Keratinocyte (primary cell): ENCODE results near the gene HS6ST3. TPM values are rescaled to one million over a fixed set of nuclear protein-coding genes. Genes with fewer than 3 reads are reported as not detected.

ENCODE experiments used
- DNase-seq: peaks from one replicate; pipeline ENCODE4 v3.0.0-alpha.2; 2011; ENCODE audit warnings: low read depth, missing footprints, low spot score
- FAIRE-seq: peaks from 2 replicates; lab custom pipeline; 2011; peaks lifted over from hg19 to GRCh38; lab: Jason Lieb, UNC
- H2AFZ ChIP-seq: 2 replicates; pipeline ENCODE4 v1.6.0; 2012; ENCODE audit warnings: low read length, control low read depth, inconsistent platforms; ENCODE audit not compliant: control insufficient read depth
- H3K27ac ChIP-seq: 2 replicates; pipeline ENCODE4 v1.5.1; 2011; ENCODE audit warnings: low read length; ENCODE audit not compliant: control insufficient read depth, insufficient read depth
- H3K27me3 ChIP-seq: 3 replicates; pipeline ENCODE4 v1.6.0; 2011; ENCODE audit warnings: low read length; ENCODE audit not compliant: control insufficient read depth, insufficient read depth; ENCODE audit errors: extremely low read depth
- H3K36me3 ChIP-seq, 2 experiments: 2 replicates in 1 of 2; 3 replicates in 1 of 2; pipeline ENCODE4 v1.5.1; 2011; ENCODE audit warnings: low read length in 2 of 2, mild to moderate bottlenecking in 1 of 2; ENCODE audit not compliant: control insufficient read depth in 2 of 2, insufficient read depth in 2 of 2; ENCODE audit errors: extremely low read depth in 1 of 2
- H3K4me1 ChIP-seq: 3 replicates; pipeline ENCODE4 v1.5.1; 2011; ENCODE audit warnings: low read length; ENCODE audit not compliant: control insufficient read depth, insufficient read depth; ENCODE audit errors: extremely low read depth
- H3K4me2 ChIP-seq: 3 replicates; pipeline ENCODE4 v1.6.0; 2011; ENCODE audit warnings: low read depth, low read length; ENCODE audit not compliant: control insufficient read depth, insufficient read depth; ENCODE audit errors: extremely low read depth
- H3K4me3 ChIP-seq, 3 experiments: fragments of 200-600 bp in 1 of 3; sonication (generic) in 1 of 3; 2 replicates in 2 of 3; 3 replicates in 1 of 3; pipeline ENCODE4 v1.5.1; 2011 to 2016; ENCODE audit warnings: low read length in 3 of 3, mild to moderate bottlenecking in 3 of 3, control low read depth in 2 of 3, inconsistent platforms in 1 of 3, low read depth in 1 of 3, mixed read lengths in 1 of 3, mixed run types in 1 of 3, moderate library complexity in 1 of 3; ENCODE audit not compliant: control insufficient read depth in 2 of 3, insufficient read depth in 2 of 3; ENCODE audit errors: extremely low read depth in 1 of 3
- H3K79me2 ChIP-seq: 2 replicates; pipeline ENCODE4 v1.6.0; 2012; ENCODE audit warnings: low read length; ENCODE audit not compliant: control insufficient read depth, insufficient read depth
- H3K9ac ChIP-seq: 3 replicates; pipeline ENCODE4 v1.6.0; 2011; ENCODE audit warnings: low read length; ENCODE audit not compliant: control insufficient read depth, insufficient read depth; ENCODE audit errors: extremely low read depth
- H3K9me1 ChIP-seq: 3 replicates; pipeline ENCODE4 v1.6.0; 2011; ENCODE audit warnings: low read length; ENCODE audit not compliant: control insufficient read depth, insufficient read depth; ENCODE audit errors: extremely low read depth
- H3K9me3 ChIP-seq: 2 replicates; pipeline ENCODE4 v1.5.1; 2012; ENCODE audit warnings: low read depth, low read length; ENCODE audit not compliant: control insufficient read depth
- H4K20me1 ChIP-seq: 3 replicates; pipeline ENCODE4 v1.6.0; 2011; ENCODE audit warnings: low read length; ENCODE audit not compliant: control insufficient read depth, insufficient read depth; ENCODE audit errors: extremely low read depth
- EZH2 ChIP-seq: IDR thresholded peaks from one replicate; pipeline ENCODE4 v1.6.1; 2012; ENCODE audit warnings: inconsistent platforms, mild to moderate bottlenecking, low read length, moderate library complexity
- dilution Hi-C: fragments of 300-500 bp; cut with MboI; formaldehyde crosslinking; loops from one replicate; pipeline ENCODE4 v1.7.0; 2020; ENCODE audit warnings: low sequenced_read_pairs; ENCODE audit not compliant: extremely low pct_ligation_motif_present
- polyA plus RNA-seq, 5 experiments: library from polyadenylated mRNA; depleted of rRNA in 3 of 5; stranded (reverse) in 3 of 5; stranded (forward) in 1 of 5; unstranded in 1 of 5; fragments of >200 nt; gene quantifications; 1 replicate in 1 of 5; 2 replicates in 3 of 5; 3 replicates in 1 of 5; pipeline versions ENCODE4 v1.2.1 to v1.2.3, GENCODE V29; 2011 to 2012; ENCODE audit warnings: missing spikeins in 2 of 5, low read depth in 1 of 5, low replicate concordance in 1 of 5
- TF ChIP-seq, protein P1 (sequence below), 3 experiments: IDR thresholded peaks in 1 of 3; conservative IDR thresholded peaks in 1 of 3; optimal IDR thresholded peaks in 1 of 3; 2 replicates in 2 of 3; 3 replicates in 1 of 3; pipeline versions ENCODE3 to v1.5.1; 2011; ENCODE audit warnings: low read length in 3 of 3, mild to moderate bottlenecking in 3 of 3, moderate library complexity in 2 of 3, control low read depth in 1 of 3, inconsistent platforms in 1 of 3; ENCODE audit not compliant: insufficient read depth in 2 of 3; ENCODE audit errors: extremely low read depth in 1 of 3

Gene HS6ST3
- polyA plus RNA-seq, 1 donor (not counting 4 experiments of a cell fraction or from before 2014, with no cell fraction given), result 0.03 TPM

DNA sequence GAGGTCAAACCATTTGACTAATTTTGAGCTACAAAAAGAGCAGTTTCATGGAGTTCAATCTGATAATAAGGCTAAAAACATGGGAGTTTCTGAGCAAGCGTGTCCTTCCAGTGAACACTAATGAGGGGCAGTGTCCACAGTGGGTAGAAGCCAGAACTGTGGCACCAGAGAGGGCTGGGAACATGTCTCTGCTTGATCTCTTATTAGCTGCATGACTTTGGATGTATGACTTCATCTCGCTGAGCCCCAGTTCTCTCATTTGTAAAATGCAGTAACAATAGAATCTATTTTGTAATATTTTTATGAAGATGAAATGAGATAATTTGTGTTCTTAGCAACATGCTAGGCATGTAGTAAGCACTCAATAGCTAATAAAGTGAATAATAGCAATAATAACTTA lies 69.8 kb downstream of the HS6ST3 start:
- no peak for FAIRE-seq
- TF ChIP-seq, protein P1, sequence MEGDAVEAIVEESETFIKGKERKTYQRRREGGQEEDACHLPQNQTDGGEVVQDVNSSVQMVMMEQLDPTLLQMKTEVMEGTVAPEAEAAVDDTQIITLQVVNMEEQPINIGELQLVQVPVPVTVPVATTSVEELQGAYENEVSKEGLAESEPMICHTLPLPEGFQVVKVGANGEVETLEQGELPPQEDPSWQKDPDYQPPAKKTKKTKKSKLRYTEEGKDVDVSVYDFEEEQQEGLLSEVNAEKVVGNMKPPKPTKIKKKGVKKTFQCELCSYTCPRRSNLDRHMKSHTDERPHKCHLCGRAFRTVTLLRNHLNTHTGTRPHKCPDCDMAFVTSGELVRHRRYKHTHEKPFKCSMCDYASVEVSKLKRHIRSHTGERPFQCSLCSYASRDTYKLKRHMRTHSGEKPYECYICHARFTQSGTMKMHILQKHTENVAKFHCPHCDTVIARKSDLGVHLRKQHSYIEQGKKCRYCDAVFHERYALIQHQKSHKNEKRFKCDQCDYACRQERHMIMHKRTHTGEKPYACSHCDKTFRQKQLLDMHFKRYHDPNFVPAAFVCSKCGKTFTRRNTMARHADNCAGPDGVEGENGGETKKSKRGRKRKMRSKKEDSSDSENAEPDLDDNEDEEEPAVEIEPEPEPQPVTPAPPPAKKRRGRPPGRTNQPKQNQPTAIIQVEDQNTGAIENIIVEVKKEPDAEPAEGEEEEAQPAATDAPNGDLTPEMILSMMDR (optimal IDR thresholded peaks at IDR 0.05 in 1 of 3, IDR thresholded peaks at IDR 0.05 in 1 of 3, conservative IDR thresholded peaks at IDR 0.05 in 1 of 3; ENCODE audit: extremely low read depth in 1 of 3, insufficient read depth in 2 of 3, low read length in 3 of 3), result no peak
- TF ChIP-seq EZH2, result no peak
- Histone ChIP-seq H3K79me2 (no peaks in the 10 kb centered on the region), H3K27me3 (no peaks in the 10 kb centered on the region), H3K4me1 (no peaks in the 10 kb centered on the region), H3K9me1 (no peaks in the 10 kb centered on the region), H3K4me3 (no peak overlapping the region), H3K4me2 (no peak overlapping the region), H3K9ac (no peak overlapping the region), H3K36me3 (no peaks in the 10 kb centered on the region), H2AFZ (no peak overlapping the region), H4K20me1 (no peaks in the 10 kb centered on the region), H3K9me3 (no peaks in the 10 kb centered on the region), H3K27ac (no peak overlapping the region)
- dilution Hi-C loops, result no loop called here
- DNase-seq, result no peak

DNA sequence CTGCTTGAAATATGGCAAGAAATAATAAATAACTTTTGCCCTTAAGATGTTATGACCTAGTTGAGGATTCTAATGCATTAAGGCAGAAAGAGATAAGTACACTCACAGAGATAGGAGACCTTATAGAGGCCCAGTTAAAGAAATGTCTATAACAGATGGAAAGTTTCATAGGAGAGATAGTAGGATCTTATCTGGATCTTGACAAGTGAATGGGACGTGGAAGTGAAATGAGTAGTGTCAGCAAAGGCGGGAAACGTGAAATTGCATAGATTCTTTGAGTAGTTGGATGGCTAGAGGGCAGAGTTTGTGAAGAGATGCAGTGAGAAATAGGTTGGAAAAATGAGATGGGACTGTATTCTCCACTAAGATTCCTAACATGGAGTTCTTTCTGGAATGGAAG lies 71.2 kb downstream of the HS6ST3 start:
- Histone ChIP-seq H2AFZ (no peak overlapping the region), H3K4me2 (no peak overlapping the region), H3K27me3 (no peaks in the 10 kb centered on the region), H3K79me2 (no peaks in the 10 kb centered on the region), H3K9me3 (no peaks in the 10 kb centered on the region), H3K9ac (no peak overlapping the region), H3K36me3 (no peaks in the 10 kb centered on the region), H3K4me1 (no peaks in the 10 kb centered on the region), H3K9me1 (no peaks in the 10 kb centered on the region), H3K27ac (no peak overlapping the region), H4K20me1 (no peaks in the 10 kb centered on the region), H3K4me3 (no peak overlapping the region)
- TF ChIP-seq, protein P1 (optimal IDR thresholded peaks at IDR 0.05 in 1 of 3, IDR thresholded peaks at IDR 0.05 in 1 of 3, conservative IDR thresholded peaks at IDR 0.05 in 1 of 3; ENCODE audit: extremely low read depth in 1 of 3, insufficient read depth in 2 of 3, low read length in 3 of 3), result no peak
- no peak for TF ChIP-seq EZH2
- DNase-seq (no peak), FAIRE-seq (no peak)
- dilution Hi-C loops, result no loop called here
